ENCODE data around the gene TMEM255B.
"Not testable (repeated sequence)": the region's sequence is repeated elsewhere in the genome, so short reads cannot be mapped to it uniquely, and the experiment has no call there.

The TMEM255B gene

GRCh38 chr13:113758651-113759524 lies at the start of gene TMEM255B:
TMEM255B (plus strand) TSS chr13:113759226; CDS start chr13:113759270, 44 bp downstream.
- DNase-seq (ENCODE audit: low read depth, low spot score): peak; percentile 26

- DNase-seq (ENCODE audit: low read depth, low spot score): no peak
Observed at GRCh38 chr13:113722921-113723320, 36.1 kb upstream of the TMEM255B start.

DNA sequence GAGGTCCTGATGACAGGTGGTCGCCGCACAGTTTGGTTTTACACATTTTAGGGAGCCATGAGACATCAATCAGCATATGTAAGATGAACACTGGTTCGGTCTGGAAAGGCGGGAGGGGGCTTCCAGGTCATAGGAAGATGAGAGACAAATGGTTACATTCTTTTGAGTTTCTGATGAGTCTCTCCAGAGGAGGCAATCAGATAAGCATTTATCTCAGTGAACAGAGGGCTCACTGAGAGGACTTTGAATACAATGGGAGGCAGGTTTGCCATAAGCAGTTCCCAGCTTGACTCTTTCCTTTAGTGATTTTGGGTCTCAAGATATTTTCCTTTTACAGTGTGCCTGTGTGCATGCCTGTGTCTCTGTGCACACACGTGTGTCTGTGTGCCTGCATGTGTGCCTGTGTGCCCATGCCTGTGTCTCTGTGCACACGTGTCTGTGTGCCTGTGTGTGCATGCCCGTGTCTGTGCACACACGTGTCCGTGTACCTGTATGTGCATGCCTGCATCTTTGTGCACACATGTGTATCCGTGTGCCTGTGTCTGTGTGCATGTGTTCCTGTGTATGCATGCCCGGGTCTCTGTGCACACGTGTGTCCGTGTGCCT lies 35.5 kb upstream of the TMEM255B start:
- no peak for DNase-seq (ENCODE audit: low read depth, low spot score)

GRCh38 chr13:113724016-113724758 lies 34.8 kb upstream of the TMEM255B start:
- no peak for DNase-seq (ENCODE audit: low read depth, low spot score)

GRCh38 chr13:113724780-113725315 lies 34.2 kb upstream of the TMEM255B start:
- peak; percentile 67 for DNase-seq (ENCODE audit: low read depth, low spot score)

GRCh38 chr13:113725329-113726105 lies 33.5 kb upstream of the TMEM255B start:
- DNase-seq (ENCODE audit: low read depth, low spot score): not testable (repeated sequence)

DNA sequence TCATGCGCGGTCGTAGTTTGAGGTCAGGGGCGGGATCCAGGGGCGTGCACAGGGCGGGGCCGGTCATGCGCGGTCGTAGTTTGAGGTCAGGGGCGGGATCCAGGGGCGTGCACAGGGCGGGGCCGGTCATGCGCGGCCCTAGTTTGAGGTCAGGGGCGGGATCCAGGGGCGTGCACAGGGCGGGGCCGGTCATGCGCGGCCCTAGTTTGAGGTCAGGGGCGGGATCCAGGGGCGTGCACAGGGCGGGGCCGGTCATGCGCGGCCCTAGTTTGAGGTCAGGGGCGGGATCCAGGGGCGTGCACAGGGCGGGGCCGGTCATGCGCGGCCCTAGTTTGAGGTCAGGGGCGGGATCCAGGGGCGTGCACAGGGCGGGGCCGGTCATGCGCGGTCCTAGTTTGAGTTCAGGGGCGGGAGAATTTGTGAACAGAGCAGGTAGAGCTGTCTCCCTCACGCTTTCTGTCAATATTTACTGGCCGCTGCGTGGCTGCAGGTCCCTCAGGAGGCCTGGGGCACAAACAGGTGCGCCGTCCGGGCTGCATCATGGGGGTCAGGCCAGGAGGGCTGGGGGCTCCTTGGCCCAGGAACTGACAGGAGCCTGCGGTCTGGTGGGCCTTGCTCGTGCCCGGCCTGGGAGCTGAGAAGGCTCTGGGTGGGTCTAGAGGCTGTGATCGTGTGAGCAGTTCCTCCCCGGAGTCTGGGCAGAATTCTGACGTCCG lies 32.8 kb upstream of the TMEM255B start:
- DNase-seq (ENCODE audit: low read depth, low spot score): not testable (repeated sequence)

DNA sequence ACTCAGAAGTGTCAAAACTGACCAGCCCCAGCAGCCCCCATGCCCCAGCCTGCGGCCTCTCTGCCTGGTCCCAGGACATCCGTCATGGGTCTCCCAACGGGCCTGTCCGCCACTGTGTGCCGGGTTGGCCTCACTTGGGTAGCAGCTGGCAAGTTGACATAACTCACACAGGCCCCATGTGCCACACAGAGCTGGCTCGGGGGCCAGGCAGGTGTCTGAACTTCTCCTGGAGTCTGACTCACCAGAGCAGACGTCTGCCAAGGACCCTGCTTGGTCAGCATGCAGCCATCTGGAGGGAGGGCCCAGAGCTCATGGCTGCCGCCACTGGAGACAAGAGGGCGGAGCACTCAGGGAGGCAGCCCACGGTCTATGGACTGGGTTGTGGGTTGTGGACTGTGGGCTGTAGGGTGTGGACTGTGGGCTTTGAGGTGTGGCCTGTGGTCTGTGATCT lies 32.0 kb upstream of the TMEM255B start:
- DNase-seq (ENCODE audit: low read depth, low spot score): no peak

GRCh38 chr13:113728571-113729054 lies 30.4 kb upstream of the TMEM255B start:
- no peak for DNase-seq (ENCODE audit: low read depth, low spot score)

GRCh38 chr13:113729187-113730019 lies 29.6 kb upstream of the TMEM255B start:
- DNase-seq (ENCODE audit: low read depth, low spot score): no peak

- no peak for DNase-seq (ENCODE audit: low read depth, low spot score)
Observed at GRCh38 chr13:113730258-113730691, 28.8 kb upstream of the TMEM255B start.

DNA sequence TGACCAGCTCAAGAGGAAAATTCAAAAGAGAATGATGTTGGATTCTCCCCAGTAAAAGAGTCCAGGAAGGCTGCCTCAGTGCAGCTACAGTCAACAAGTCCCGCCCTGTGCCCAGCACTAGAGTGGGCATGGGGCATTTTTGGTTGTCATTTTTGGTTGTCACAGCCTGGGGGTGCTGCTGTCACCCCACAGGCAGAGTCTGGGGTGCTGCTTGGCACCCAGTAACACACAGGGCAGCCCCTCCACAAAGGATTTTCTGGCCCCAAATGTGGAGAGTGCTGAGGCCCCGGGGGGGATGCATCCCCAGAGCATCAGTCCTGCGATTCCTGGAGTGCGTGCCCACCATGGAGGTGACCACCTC lies 28.2 kb upstream of the TMEM255B start:
- DNase-seq (ENCODE audit: low read depth, low spot score): no peak

- DNase-seq (ENCODE audit: low read depth, low spot score): no peak
Observed at GRCh38 chr13:113731192-113732175, 27.5 kb upstream of the TMEM255B start.

- no peak for DNase-seq (ENCODE audit: low read depth, low spot score)
Observed at GRCh38 chr13:113732176-113732960, 26.7 kb upstream of the TMEM255B start.

DNA sequence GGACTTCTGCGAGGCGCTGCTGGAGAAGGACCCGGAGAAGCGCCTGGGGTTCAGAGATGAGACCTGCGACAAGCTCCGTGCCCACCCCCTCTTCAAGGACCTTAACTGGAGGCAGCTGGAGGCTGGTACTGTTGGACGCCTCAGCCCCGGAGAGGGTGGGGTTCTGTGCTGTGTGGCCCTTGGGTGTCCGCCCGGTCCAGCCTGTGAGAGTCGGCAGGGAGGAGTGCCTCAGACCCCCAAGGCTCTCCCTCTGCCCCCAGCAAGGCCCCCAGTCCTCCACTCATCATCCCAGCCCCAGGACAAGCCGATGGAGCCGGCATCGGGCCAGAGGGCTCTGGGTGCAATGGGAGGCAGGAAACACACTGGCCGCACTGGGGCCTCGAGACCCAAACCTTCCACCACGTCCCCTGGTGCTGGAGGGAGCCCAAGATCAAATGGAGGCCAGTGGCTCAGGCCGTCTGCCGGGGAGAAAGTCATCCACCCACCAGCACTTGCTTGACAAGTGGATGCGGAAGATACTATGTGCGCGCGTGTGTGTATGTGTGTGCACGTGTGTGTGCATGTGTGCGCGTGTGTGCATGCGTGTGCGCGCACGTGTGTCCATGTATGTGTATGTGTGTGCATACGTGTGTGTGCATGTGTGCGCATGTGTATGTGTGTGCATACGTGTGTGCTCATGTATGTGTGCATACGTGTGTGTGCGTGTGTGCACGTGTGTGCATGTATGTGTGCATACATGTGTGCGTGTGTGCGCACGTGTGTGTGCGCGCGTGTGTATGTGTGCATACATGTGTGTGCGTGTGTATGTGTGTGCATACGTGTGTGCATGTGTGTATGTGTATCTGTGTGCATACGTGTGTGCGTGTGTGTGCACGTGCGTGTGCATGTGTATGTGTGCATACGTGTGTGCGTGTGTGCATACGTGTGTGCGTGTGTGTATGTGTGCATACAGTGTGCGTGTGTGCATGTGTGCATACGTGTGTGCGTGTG lies 25.8 kb upstream of the TMEM255B start:
- DNase-seq (ENCODE audit: low read depth, low spot score): no peak

All from activated CD4-positive, CD25-positive, alpha-beta regulatory T cell treated with anti-CD3 and anti-CD28 coated beads, Interleukin-2, amount 50 U/mL, for 16 hours (primary cell).